Stimulated activated CD4-positive, alpha-beta T cell treated with anti-CD3 and anti-CD28 coated beads, TNF-alpha, amount 100 ng/mL, for 1 hour (primary cell): ENCODE results near the gene CAPRIN2.
A peak's percentile ranks its signal among the peaks of the same experiment; 100 is the strongest.

Experiments used
- DNase-seq, 3 donors: peaks; one replicate each; pipeline ENCODE4 v3.0.0-alpha.2; 2020; ENCODE audit warnings: low read depth in 3 of 3, low spot score in 1 of 3

The CAPRIN2 gene, protein sequence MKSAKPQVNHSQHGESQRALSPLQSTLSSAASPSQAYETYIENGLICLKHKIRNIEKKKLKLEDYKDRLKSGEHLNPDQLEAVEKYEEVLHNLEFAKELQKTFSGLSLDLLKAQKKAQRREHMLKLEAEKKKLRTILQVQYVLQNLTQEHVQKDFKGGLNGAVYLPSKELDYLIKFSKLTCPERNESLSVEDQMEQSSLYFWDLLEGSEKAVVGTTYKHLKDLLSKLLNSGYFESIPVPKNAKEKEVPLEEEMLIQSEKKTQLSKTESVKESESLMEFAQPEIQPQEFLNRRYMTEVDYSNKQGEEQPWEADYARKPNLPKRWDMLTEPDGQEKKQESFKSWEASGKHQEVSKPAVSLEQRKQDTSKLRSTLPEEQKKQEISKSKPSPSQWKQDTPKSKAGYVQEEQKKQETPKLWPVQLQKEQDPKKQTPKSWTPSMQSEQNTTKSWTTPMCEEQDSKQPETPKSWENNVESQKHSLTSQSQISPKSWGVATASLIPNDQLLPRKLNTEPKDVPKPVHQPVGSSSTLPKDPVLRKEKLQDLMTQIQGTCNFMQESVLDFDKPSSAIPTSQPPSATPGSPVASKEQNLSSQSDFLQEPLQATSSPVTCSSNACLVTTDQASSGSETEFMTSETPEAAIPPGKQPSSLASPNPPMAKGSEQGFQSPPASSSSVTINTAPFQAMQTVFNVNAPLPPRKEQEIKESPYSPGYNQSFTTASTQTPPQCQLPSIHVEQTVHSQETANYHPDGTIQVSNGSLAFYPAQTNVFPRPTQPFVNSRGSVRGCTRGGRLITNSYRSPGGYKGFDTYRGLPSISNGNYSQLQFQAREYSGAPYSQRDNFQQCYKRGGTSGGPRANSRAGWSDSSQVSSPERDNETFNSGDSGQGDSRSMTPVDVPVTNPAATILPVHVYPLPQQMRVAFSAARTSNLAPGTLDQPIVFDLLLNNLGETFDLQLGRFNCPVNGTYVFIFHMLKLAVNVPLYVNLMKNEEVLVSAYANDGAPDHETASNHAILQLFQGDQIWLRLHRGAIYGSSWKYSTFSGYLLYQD

DNA sequence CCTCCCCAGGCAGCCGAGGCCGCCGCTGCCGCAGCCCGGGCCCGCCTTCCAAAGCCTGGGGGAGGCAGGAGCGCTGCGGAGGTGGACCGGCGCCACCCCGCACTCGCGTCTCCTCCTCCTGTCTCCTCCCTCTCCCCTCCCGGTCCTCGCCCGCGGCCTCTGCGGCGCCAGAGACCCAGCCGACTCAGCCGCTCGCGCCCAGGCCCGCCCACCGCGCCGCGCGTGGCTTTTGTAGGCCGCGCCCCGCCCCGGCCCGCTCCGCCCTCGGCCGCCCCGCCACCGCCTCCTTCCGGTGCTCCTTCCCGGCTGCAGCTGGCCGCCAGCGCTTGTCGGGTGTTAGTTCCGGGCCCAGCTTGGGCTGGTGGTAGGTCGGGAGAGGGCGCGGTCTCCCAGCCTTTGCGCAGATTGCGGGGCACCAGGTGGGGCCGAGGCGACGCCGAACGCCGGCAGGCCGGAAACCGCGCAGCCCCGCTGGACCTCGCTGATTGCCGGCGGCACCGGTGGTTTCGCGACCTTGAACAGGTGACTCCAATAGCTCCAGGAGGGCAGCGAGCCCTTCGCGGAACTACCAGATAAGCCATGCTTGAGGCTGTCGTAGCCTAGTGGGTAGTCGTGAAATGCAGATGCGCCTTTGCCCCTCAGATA is at the start of gene CAPRIN2:
Gene CAPRIN2, minus strand, starts transcription at position 202 of the 645 bp plus-strand sequence. CDS start 1,431 bp downstream, outside the sequence.
- peak; percentile 78 to 90 (median 90) for DNase-seq

DNA sequence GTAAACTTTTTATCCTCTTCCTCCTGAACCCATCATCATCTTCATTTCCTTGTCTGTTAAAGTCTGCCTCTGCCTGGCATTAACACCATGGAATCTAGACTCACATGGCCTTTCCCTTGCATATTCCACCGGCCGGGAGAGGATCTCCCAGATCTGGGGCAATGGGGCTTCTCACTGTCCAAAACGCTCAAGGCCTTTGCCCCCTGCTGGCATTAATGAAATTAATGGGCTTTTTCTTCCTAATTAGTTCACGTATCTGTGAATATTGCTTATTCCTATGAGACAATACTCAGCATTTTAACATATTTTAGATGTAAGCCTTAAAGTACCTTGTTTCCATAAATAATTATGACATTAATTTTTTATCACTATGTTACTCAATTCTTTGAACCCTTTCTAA is 42.9 kb upstream of the CAPRIN2 start:
- DNase-seq, result no peak

DNA sequence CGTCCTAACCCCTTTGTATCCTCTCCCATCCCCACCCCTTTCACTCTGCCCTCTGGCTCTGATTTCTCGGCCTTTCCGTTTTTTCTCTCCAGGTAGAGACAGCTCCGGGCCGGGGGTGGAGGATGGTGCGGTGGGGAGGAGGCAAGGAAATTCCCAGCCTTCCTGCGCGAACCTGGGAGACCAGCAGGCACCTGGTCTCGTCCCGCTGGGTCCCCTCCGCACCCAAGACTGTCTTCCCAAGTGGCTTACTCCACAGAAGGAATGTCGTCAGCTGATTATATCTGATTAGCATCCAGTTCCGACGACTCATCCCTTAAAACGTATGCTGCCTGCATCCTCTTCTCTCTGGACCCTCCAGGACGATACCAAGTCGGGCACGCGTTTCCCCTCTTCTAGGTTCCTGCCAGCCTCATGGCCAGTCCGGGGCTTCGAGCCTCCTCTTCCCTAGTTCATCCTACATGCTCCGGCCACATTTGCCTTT is 42.2 kb upstream of the CAPRIN2 start:
- DNase-seq, result no peak

DNA sequence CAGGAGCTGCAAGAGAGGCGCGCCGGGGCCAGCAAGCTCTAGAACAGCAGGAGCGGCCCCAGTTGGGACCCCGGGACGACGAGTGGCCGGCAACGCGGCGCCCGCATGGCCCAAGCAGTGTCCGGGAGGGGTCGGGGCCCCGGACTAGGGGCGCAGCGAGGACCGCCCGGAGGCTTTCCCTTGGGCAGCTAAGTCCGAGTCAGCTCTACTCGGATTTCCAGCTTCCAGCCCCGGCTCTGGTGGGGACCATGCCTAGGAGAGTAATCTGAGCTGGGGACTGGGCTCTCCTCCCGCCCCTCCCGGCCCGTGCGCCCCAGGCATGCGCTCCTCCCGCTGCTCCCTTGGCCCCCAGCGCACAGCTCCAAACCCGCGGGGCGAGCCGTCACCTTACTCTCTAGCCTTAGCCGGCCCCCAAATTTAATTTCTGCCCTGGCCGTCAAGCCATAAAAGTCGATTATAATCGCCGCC is 41.6 kb upstream of the CAPRIN2 start:
- DNase-seq, result no peak

DNA sequence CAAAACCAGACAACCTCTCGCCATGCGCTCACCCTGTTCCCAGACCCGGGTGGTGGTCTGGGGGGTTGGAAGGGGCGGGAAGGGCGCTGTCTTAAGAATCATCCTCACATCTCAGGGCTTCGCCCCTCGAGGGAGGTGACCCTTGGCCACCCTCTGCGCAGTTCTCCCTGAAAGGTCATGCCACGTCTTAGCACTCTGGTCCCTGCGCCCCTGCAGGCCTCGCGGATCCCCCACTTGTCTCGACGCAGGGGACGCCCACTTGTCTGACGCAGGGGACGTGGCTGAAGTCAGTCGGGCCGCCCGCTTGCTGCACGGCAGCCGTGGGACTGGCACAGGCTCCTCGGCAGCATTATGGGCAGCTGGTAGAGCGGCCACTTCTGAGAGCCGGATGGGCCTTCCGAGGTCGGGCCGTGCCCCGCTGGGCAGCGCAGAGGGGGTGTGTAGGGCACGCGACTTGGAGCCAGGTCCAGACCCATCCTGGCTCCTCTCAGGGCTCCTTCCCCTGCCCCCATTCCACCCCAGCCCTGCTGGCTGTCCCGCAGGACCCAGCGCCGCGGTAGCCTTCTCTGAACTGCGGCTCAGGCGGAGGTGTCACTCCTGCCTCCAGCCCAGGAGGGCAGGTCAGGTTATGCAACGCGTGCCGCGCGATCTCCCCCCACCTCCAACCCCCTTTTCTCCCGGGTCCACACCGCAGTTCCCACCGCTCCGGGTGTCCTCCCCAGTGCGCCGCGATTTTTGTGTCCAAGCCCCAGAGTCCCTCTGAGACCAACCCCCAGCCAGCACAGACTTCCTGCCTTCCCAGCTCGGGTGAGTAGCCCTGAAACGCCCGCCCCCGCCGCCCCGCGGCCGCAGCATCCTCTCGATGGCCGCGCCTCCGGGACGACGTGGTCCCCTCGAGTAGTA is 40.9 kb upstream of the CAPRIN2 start:
- DNase-seq, result peak in 1 of 3 donors; percentile 13

DNA sequence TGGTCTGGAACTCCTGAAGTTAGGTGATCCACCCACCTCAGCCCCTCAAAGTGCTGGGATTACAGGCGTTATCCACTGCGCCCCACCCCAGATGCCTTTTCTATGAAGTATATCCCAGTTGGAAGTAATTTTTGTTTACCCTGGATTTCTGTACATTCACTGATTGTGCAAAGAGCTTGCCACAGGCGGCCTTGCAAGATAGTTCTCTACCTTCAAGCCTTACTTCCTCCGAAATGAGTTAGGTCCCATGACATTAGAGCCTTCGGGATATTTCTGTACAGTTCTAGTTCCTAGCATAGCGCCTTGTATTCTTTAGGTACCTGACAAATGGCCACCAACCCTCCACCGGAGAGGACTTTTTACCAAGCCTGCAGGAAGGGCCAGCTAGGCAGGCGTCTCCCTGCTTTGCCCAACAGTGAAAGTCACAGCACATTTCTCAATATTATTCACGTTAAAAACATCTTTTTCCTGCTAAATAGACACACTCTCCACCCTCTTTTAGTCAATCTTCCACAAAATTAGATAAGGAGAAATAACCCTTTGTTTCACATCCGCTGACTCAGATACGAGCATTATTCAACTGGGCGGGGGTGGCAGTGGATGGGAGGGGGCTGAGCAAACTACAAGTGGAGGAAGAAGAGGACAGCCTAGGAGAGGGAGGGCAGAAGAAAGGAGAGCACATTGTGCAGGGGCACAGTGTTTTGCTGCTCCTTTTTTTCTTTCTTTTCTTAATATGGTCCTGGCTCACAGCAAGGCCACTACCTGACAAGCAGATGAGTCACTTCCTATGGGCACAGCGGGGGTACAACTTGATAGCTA is 40.0 kb upstream of the CAPRIN2 start:
- no peak for DNase-seq

DNA sequence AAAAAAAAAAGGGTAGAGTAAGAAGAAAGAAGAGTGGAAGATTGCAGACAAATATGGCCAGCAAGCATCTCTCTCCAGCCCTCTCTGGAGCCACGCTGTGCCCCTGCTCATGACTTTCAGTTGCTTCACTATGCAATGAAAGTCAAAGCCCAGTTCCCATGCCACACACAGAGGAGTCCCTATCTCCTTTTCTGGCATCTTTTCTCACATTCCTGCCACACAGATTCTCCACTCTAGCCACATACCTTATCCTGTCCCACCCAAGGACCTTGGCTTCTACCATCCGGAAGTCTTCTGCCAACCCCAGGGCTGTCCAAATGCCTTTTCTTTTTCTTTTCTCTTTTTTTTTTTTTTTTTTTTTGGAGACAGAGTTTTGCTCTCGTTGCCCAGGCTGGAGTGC is 39.3 kb upstream of the CAPRIN2 start:
- DNase-seq, result no peak

DNA sequence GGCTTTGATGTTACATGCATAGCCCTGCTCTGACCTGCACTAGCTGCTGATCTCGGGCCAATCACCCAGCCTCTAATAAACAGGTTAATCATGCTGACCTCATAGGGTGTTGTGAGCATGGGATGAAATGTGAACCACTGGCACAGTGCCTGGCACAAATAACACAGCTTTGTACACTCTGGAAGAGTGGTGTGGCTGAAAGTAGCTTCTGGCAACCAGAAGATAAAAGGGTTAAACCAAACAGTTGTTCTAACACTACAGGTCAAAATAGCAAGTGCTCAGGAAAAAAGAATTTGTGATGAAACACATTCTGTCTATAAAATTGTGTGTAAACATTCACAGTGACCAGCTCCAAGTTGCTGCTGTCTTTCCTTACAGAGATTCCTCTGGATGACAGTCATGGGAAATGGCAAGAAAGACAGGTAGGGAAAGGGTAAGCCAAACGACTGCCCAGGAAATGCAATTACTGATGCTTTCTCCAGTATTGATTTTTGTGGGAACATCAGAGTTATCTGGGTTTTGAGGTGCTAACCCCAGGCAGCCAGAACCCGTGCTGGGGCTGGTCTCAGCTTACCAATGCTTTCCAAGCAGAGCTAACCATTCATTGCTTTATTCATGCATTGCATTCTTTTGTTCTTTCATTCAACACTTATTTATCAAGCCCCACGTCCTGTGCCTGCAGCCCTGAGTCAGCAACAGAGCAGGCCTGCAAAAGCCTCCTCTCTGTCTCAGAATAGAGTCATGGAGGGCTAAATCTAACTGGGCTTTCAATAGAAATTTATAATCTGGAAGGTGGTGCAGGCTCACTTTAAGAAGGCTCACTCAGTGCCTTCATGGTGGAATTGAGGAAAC is 38.1 kb upstream of the CAPRIN2 start:
- no peak for DNase-seq

DNA sequence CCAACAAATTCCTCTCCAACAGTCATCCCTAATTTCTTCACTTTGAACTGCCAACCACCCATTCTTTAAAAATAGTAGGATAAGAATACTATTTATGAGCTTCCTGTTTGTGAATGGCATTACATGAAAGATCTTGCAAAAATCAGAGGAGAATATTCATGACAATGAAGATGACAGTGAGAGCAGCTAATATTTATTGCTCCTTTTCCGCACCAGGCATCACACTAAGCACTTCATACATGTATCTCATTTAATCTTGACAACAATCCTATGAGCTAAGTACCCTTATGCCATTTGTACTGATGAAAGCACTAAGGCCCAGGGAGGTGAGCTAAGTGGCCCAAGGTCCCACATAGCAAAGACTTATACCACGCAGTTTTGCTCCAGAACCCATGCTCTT is 37.3 kb upstream of the CAPRIN2 start:
- DNase-seq, result no peak

DNA sequence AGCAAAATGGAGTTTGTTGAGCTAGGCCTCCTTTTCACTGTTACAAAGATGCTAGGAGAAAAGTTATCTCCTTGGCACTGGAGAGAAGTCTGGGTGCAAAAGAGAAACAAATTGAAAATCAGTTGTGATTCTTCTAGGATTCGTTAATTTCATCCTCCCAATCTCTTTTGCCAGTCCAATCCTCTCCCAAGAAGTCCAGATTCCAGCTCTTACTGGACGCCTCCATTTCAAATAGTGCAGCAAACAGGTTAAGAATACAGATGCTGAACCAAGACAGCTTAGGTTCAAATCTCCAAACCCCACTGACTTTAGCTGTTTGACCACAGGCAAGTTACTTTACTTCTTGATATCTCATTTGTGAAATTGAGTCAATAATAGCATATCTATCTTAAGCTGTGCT is 34.0 kb upstream of the CAPRIN2 start:
- no peak for DNase-seq

DNA sequence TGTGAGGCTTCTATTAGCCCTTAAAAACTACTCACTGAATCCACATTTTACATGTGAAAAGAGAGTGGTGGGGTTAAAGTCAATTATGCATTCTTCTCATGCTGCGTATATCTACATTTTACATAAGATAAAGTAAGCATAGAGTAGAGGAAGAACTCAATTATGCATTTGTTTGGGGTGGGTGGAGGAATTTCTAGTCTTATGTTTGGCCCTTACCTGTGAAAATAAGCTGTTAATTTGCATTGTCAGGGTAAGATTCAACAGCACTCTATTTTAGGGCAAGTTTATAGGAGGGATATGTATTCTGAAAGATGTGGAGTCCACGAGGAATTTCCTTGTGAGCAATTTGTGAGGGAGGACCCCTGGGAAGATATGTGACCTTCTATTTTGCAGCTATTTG is 30.9 kb upstream of the CAPRIN2 start:
- no peak for DNase-seq

DNA sequence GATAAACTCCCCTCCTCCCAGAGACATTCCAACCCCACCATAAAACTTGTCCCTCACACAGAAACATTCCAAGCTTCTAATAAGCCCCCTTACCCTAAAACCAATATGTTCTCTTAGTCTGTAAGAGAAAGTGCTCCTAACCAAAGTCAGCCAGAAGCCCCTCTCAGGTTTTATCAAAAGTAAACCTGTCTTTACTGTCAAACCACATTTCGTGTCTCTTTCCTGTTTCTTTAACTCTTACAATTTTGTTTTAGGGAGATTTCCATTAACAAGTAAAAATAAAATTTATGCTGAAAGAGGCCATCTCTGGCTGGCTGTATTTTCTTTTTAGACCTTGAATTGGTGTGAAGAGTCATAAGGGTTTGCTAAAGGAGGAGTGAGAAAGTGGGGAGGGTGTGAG is 29.8 kb upstream of the CAPRIN2 start:
- no peak for DNase-seq

DNA sequence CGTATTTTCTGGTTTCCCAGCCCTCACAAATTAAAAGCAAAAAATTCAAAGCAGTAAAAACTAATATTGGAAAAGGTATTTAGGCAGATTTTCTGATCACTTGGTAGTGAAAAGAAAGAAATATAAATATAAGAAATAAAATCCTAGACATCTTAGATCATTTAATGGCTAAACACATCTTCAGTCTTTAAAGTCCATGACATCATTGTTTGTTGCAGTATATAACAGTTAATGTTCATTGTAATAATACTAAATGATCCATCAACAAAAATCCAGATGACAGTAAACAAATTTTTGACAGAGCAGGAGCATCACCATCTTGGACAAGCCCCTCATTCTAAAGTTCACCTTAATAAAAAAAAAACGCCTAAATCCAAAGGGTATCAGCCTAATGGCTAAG is 29.2 kb upstream of the CAPRIN2 start:
- DNase-seq, result no peak

DNA sequence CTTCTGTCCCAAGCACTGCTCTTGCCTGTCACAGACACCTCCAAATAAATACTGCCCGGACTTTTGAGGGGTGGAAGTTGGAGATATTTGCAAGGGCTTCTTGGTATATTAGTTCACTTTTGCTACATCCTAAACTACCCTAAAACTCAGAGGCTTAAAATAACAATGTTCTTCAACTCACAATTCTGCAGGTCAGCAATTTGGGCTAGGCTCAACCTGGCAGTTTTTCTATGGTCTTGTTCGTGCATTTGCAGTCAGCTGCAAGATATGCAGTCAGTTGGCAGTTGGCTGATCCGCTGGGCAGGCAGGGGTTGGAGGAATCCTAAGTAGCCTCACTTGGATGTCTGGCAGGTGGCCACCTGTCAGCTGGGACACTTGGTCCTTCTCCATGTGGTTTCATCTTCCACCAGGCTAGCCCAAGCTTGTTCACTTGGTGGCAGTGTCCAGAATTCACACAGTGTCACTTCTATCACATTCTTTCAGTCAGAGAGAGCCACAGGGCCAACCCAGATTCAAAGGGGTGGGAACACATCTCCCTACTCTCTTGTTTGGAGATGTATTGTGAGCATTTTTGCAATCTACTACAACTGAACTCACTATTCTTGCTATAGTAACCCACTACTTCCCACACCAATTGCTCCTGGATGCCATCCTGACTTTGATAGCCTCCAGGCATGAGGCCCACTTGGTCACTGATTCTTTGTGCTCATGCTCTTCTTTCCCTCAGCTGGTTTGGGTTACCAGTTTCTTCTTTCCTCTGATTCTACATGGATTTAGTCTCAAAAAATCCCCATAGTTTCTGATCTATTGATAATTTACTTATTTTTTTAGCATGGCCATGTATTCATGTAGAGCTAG is 27.8 kb upstream of the CAPRIN2 start:
- no peak for DNase-seq

DNA sequence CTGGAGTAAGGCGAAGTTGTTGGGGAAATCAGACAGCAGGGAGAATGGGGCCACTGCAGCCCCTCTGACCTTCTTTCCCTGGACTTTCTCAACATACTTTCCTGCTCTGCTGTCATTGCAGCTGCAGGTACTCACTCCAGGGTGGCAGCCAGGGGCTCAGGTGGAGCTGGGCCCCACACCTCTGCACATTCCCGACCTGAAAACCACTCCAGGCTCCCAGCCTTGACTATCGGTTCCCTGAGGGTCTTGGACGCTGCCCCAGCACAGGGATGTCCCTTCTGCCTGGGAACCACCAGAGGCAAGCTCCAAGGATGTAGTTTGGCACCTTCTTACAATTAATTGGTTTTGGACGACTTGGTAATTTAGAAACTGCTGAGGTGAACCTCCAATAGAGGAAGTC is 24.8 kb upstream of the CAPRIN2 start:
- no peak for DNase-seq

DNA sequence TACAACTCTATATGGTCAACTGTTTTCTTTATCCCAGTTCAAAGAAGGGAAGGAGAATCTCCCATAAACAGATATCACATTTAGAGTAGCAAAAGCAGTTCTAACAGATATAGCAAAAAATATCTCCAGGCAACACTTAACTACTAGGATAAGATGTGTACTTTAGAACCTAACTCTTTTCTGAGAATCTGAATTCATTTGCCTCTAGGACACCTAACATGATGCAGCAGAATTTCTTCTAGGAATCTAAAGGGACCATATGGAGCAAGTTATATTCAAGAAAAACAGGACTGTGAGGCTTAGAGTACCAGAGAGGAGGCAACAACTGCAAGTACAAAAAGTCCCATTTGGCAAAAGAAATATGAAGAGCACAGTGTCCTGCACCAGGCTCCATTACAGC is 24.4 kb upstream of the CAPRIN2 start:
- DNase-seq, result no peak

DNA sequence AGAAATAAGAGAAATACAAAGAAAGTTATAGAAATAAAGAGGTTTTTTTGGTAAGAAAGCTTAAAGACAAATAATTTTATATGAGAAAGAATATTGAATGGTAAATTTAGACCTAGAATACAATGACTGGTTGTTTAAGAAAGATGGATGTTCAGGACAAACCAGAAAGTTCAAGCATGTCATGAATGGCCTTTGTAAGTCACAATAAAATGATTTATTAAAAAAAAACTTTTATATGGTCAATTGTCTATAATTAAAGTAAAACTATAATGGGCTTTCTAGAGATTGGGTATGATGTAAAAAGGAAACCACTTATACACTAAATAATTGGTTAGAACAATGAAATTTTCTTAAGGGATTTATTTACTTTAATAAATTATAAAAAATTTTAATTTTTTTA is 19.8 kb upstream of the CAPRIN2 start:
- no peak for DNase-seq
